Activated naive CD8-positive, alpha-beta T cell treated with anti-CD3 and anti-CD28 coated beads, Interleukin-2, amount 50 U/mL, for 24 hours (primary cell): ENCODE results near the gene SMPD3.
A peak's percentile ranks its signal among the peaks of the same experiment; 100 is the strongest.
"Not testable (repeated sequence)": the region's sequence is repeated elsewhere in the genome, so short reads cannot be mapped to it uniquely, and the experiment has no call there.

Experiments
- ATAC-seq: fragments of 150-1000 bp; cut with Tn5 transposase; one replicate; pipeline ENCODE4 v1.10.0; 2021
- DNase-seq: peaks from one replicate; pipeline ENCODE4 v3.0.0; 2021
- H3K27ac Mint-ChIP-seq: one replicate; pipeline ENCODE4 v1.8.0; 2021; ENCODE audit warnings: mild to moderate bottlenecking, mixed read lengths
- H3K27me3 Mint-ChIP-seq: one replicate; pipeline ENCODE4 v1.8.0; 2021; ENCODE audit warnings: mixed read lengths
- H3K36me3 Mint-ChIP-seq: one replicate; pipeline ENCODE4 v1.8.0; 2021; ENCODE audit warnings: low read depth, mixed read lengths
- H3K4me1 Mint-ChIP-seq: one replicate; pipeline ENCODE4 v1.8.0; 2021; ENCODE audit warnings: mixed read lengths
- H3K4me3 Mint-ChIP-seq: one replicate; pipeline ENCODE4 v1.8.0; 2021; ENCODE audit warnings: mild to moderate bottlenecking, moderate library complexity, mixed read lengths
- H3K9me3 Mint-ChIP-seq: one replicate; pipeline ENCODE4 v1.8.0; 2021; ENCODE audit warnings: mixed read lengths

SMPD3 gene

DNA sequence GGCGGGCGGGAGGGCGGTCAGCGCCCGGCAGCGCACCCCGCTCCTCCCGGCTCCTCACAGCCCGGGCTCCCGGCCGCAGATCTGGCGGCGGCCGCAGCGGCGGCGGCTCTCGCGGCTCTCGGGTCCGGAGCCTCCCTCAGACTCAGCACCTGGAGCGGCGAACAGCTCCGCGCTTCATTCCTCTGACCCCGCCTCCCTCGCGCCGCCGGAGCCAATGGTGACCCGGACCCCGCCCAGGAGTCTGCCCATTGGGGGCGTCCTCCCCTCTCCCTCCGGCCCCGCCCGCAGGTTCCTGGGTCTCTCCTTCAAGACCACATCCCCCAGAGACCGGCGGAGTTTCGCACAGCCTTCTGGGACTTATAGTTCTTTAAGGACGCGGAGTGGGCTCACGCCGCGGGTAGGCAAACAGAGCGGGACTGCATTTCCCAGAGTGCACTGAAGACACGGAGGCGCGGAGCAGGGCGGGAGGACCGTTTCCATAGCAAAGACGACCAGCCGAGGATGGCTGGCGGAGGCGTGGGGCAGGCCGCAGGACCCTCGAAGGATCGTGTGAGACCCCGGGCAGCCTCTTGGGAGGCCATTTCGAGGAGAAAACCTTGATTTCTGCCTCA, at the start of gene SMPD3:
Gene SMPD3 (minus strand): TSS at position 149 of the 611 bp plus-strand sequence. CDS start 76,327 bp downstream, outside the sequence.
- Mint-ChIP-seq H3K9me3 (no peaks in the 10 kb centered on the region), H3K4me1 (peaks cover 20% of the 10 kb centered on the region), H3K4me3 (peak within 1 kb of the TSS; percentile 76), H3K27me3 (peaks cover 33% of the 10 kb centered on the region), H3K36me3 (no peaks in the 10 kb centered on the region), H3K27ac (peak within 1 kb of the TSS; percentile 41)
- ATAC-seq (peak; percentile 98), DNase-seq (peak; percentile 97)

DNA sequence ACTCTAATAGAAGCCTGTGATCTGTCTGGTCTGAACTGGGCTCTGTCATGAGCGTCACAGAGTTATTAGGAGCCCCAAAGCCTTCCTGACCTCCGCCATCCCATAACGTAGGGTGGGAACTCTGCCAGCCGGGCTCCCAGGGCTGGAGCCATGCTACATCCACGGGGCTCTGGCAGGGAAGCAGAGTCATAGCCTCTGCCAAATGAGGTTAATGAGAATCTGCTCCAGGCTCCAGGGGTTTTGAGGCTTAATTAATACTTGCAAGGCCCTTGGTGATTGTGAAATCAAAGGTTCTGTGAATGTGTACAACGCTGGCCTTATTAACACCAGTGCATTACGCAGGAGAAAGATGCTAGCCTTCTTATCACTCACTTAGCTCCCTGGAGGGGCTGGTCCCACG, 48.4 kb upstream of the SMPD3 start:
- Mint-ChIP-seq H3K9me3 (no peaks in the 10 kb centered on the region), H3K36me3 (no peaks in the 10 kb centered on the region), H3K27me3 (no peaks in the 10 kb centered on the region), H3K4me1 (no peaks in the 10 kb centered on the region), H3K27ac (no peak overlapping the region), H3K4me3 (no peak overlapping the region)
- DNase-seq, result no peak
- no peak for ATAC-seq

DNA sequence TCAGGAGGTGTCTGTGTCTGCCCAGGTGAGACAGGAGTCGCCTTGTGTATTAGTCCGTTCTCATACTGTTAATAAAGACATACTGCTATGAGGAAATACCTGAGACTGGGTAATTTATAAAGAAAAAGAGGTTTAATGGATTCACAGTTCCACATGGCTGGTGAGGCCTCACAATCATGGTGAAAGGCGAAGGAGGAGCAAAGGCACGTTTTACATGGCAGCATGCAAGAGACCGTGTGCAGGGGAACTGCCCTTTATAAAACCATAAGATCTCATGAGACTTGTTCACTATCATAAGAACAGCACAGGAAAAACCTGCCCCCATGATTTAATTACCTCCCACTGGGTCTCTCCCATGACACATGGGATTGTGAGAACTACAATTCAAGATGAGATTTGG, 46.0 kb upstream of the SMPD3 start:
- not testable (repeated sequence) for DNase-seq, H3K27me3 Mint-ChIP-seq, H3K27ac Mint-ChIP-seq, H3K4me3 Mint-ChIP-seq, ATAC-seq, H3K9me3 Mint-ChIP-seq, H3K4me1 Mint-ChIP-seq, H3K36me3 Mint-ChIP-seq

DNA sequence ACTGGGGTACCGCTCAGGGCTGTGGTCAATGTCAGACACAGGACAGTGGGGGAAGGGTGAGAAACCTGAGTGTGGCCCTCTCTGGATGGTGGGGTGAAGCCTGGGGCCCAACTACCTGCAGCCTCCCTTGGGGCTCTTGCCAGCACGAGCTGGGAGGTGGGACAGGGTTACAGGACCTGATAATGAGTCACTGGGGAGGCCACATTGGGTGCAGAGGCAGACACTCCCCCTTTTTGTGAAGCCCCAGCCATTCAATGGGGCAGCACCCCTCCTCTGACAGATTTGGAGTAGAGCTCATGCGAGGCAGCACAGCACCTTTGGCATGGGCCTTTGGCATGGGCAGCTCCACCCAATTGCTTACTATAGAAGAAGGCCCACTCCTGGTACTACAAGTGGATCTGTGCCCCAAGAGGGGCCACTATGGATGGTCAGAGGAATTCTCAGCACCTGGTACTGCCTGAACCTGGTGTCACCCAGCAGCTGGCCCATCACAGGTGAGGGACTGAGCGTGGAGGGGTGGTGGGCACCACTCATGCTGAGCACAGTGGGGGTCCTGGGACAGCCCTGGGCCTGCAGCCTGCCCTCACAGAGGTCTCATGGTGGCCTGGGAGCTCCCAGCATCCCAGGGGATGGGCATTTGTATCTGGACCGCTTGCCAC, 45.2 kb upstream of the SMPD3 start:
- Mint-ChIP-seq H3K9me3 (no peaks in the 10 kb centered on the region), H3K36me3 (no peaks in the 10 kb centered on the region), H3K4me3 (no peak overlapping the region), H3K27me3 (no peaks in the 10 kb centered on the region), H3K4me1 (peaks cover 3% of the 10 kb centered on the region), H3K27ac (no peak overlapping the region)
- ATAC-seq (no peak), DNase-seq (no peak)

DNA sequence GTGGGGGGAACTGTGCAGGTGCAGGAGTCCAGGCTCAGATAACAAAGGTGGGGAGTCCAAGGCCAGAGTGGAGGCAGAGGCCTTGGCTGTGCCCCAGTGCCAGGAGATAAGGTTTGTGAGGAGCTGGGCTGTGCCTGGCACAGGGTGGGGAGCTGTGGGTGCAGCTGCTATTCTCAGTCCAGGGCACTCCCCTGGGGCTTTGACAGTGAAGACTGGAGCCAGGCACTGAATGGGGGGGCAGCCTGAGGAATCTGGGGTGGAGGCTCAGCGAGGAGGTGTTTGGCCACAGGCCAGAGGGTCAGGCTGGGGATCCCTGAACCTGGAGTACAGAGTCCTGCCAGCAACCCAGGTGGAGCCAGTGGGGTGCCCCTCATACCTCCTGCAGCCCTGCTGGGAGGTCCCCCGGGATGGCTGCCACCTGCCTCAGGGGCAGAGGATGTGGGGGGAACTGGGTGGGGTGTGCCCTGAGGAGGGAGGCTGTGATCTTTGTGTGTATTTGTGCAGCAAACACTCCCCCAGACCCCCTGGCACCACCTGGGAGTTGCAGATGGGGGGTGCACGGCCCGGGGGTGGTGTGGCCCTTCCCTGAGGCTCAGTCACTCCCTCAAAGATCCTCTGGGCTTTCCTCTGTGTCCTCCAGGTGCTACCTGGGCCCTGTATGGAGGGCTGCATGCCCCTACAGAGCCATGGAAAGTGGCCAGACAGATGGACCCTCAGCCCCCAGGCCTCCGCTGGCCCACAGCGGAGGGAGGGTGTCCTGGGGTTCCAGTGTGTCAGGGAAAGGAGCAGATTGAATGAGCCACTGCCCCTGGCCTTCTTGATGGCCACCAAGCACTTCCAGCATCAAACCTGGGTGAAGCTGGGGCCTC, 44.5 kb upstream of the SMPD3 start:
- no peak for DNase-seq
- no peak overlapping the region for H3K4me3 Mint-ChIP-seq

DNA sequence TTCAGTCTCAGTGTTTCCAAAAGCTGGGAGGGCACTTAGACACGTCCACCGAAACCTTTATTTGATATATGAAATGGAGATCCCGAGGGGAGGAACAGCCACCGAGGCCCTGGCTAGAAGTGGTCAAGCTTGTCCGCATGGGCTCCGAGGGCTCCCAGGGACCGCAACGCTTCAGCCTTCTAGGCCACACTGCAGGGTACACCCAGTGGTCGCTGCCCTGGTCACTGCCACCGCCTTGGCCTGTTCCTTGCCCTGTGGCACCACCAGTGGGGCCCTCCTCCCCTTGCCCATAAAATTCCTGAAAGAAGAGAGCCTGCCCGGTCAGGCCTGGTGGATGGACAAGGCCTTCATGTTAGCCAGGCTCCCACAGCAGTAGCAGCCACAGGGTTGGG, 43.8 kb upstream of the SMPD3 start:
- Mint-ChIP-seq H3K4me3 (no peak overlapping the region), H3K36me3 (no peaks in the 10 kb centered on the region), H3K27me3 (no peaks in the 10 kb centered on the region), H3K27ac (no peak overlapping the region), H3K9me3 (no peaks in the 10 kb centered on the region), H3K4me1 (peaks cover 3% of the 10 kb centered on the region)
- DNase-seq (no peak), ATAC-seq (no peak)

More for the DNA sequence above, 44.5 kb upstream of the SMPD3 start:
- Mint-ChIP-seq H3K9me3 (no peaks in the 10 kb centered on the region), H3K27ac (no peak overlapping the region), H3K36me3 (no peaks in the 10 kb centered on the region), H3K4me1 (peaks cover 3% of the 10 kb centered on the region), H3K27me3 (no peaks in the 10 kb centered on the region)
- no peak for ATAC-seq

DNA sequence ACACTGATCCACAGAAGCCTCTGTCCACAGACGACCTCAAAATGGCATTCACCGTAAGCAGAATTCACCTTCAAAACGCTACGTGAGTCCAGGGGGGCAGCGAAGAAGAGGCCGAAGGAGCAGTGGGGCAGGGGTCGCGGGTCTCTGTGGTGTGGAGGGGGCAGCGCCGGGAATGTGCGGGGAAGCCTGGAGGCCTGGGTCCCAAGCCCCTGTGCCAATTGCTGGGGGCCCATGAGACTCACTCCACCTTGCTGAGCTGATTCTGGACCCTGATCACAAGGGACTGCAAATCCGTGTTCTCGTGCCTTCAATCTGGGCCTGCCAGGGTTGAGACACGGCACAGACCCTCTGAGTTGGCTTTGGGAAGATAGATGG, 43.3 kb upstream of the SMPD3 start:
- Mint-ChIP-seq H3K27ac (no peak overlapping the region), H3K4me1 (peaks cover 3% of the 10 kb centered on the region), H3K36me3 (no peaks in the 10 kb centered on the region), H3K9me3 (no peaks in the 10 kb centered on the region), H3K27me3 (no peaks in the 10 kb centered on the region), H3K4me3 (no peak overlapping the region)
- no peak for ATAC-seq
- no peak for DNase-seq

DNA sequence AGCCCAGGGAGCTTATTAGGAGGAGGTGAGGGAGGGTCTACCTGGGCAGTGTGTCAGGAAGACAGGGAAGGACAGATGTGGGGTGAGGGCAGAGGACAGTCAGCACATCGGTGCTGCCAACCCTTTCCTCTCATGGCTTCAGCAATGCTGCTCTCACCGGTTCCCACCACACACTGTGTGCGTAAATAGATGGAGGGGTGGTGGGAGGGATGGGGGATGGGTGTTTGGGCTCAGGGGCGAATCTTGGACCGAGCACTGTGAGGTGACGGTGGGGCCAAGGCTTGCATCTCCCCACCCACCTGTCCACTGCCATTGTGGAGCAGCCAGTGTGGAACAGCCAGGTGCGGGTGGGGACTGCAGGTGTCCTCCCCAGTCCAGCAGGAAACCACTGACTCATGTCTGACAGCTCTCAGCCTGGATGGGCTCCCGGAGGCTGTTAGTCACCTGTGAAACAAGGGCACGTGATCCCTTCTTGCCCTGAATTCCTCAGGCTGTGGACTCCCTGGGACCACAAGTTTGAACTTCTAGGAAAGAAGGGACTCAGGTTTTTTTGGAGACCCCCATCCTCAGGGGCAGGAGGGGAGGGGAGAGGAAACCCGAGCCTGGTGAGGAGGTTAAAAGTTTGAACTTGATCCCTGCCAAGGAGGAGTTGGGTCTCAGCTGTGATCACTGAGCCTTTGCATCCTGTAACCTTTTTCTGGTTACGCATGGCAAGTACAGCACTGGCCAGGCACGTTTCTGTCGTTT, 42.7 kb upstream of the SMPD3 start:
- H3K27ac Mint-ChIP-seq, result peak overlapping the region; percentile 18
- ATAC-seq (no peak), DNase-seq (no peak)
- H3K4me3 Mint-ChIP-seq, result no peak overlapping the region
- peaks cover 3% of the 10 kb centered on the region for H3K4me1 Mint-ChIP-seq
- H3K36me3 Mint-ChIP-seq, result no peaks in the 10 kb centered on the region
- H3K9me3 Mint-ChIP-seq, result no peaks in the 10 kb centered on the region
- no peaks in the 10 kb centered on the region for H3K27me3 Mint-ChIP-seq

DNA sequence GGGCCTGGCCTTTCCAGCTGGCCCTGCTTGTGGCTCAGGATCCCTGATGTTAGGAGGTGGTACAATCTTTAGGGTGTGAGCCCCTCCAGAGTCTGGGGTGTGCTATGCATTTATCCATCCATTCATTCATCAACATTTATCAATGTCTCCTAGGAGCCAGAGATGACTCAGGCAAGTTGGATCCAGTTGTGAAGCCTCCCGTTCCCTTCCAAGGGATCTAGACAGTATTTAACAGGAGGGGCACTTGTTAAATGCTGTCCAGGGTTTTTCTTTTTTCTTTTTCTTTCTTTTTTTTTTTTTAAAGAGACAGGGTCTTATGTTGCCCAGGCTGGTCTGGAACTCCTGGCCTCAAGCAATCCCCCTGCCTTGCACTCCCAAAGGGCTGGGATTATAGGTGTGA, 42.0 kb upstream of the SMPD3 start:
- Mint-ChIP-seq H3K9me3 (no peaks in the 10 kb centered on the region), H3K36me3 (no peaks in the 10 kb centered on the region), H3K27ac (peak overlapping the region; percentile 18), H3K4me3 (no peak overlapping the region), H3K27me3 (no peaks in the 10 kb centered on the region), H3K4me1 (peaks cover 3% of the 10 kb centered on the region)
- no peak for ATAC-seq
- no peak for DNase-seq

DNA sequence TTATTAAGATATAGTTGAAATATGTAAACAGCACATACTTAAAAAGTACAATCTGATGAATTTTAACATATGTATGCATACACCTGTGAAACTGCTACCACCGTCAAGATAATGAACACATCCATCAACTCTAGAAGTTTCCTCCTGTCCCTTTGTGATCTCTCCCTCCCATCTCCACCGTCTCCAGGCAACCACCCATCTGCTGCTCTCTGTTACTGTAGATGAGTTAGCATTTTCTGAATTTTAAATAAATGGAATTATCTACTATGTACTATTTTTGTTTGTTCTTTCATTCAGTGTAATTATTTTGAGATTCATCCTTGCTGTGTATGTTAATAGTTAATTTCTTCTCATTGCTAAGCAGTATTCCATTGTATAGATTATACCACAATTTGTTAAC, 40.2 kb upstream of the SMPD3 start:
- no peak for ATAC-seq
- H3K27ac Mint-ChIP-seq, result no peak overlapping the region
- no peaks in the 10 kb centered on the region for H3K36me3 Mint-ChIP-seq
- no peak overlapping the region for H3K4me3 Mint-ChIP-seq
- H3K27me3 Mint-ChIP-seq, result no peaks in the 10 kb centered on the region
- peaks cover 3% of the 10 kb centered on the region for H3K4me1 Mint-ChIP-seq
- DNase-seq, result no peak
- H3K9me3 Mint-ChIP-seq, result no peaks in the 10 kb centered on the region

DNA sequence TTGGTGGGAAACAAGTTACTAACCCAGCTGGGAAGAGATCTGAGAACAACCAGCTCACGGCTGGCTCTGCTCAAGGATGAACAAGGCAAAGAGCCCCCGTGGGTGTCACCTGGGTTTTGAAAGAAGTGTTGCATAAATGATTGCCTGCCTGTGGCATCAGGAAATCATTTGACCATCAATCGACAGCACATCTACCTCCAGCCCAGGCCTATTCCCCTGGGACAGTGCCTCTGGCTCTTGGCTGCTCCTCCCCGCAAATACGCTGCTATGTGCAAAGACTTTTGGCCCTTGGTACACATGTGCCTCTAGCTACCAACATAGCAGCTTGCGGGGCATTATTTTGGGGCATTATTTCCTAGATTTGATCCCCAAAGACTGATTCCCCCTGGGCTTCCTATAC, 39.4 kb upstream of the SMPD3 start:
- no peak overlapping the region for H3K27ac Mint-ChIP-seq
- no peak overlapping the region for H3K4me3 Mint-ChIP-seq
- peaks cover 3% of the 10 kb centered on the region for H3K4me1 Mint-ChIP-seq
- H3K36me3 Mint-ChIP-seq, result no peaks in the 10 kb centered on the region
- ATAC-seq, result no peak
- no peaks in the 10 kb centered on the region for H3K27me3 Mint-ChIP-seq
- H3K9me3 Mint-ChIP-seq, result no peaks in the 10 kb centered on the region
- no peak for DNase-seq

DNA sequence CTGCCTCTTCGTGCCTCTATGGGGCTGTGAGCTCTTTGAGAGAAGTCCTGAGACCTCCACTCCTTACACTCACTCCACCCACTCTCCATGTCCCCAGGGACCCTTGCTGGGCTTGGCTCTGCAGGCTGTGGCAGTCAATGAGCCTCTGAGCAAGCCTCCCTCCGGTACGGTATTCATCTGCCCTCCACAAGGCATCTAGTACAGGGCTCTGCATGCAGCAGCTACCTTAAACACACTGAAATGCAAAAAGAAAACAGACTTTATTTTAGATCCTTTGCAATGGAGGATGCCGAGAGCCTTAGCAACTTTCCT, 38.9 kb upstream of the SMPD3 start:
- H3K36me3 Mint-ChIP-seq, result no peaks in the 10 kb centered on the region
- no peak overlapping the region for H3K27ac Mint-ChIP-seq
- DNase-seq, result no peak
- no peaks in the 10 kb centered on the region for H3K9me3 Mint-ChIP-seq
- H3K4me1 Mint-ChIP-seq, result peaks cover 3% of the 10 kb centered on the region
- H3K27me3 Mint-ChIP-seq, result no peaks in the 10 kb centered on the region
- H3K4me3 Mint-ChIP-seq, result no peak overlapping the region
- no peak for ATAC-seq

DNA sequence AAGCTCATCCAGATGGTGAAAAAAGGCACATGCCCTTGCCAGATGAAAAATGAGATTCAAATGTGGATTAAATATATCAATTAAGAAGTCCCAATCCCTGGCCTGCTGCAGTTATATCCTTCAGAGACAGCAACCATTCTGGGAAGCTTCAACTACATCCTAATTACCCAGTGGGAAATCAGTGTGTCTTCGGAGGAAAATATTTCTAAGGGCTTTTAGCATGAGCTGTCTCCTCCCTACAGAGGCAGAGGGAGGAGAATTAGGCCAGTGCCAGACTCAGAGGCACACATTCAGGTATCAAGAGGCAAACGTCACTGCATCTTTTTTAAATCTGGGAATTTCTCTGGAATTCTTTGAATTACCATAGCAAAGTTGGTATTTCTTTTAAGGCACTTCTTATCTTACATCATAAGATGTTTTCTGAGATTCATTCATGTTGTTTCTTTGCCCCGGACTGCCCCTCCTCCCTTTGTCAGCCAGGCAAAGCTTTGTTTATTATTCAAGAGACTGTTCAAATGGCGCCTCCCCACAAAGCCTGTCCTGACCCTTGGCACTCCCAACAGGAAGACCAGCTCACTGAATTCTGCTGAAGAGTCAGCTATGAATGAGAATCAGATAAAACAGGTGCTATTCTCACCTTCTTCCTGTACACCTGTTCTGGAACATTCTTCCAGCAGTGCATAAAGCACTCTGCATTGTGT, 38.3 kb upstream of the SMPD3 start:
- H3K27ac Mint-ChIP-seq, result no peak overlapping the region
- H3K4me3 Mint-ChIP-seq, result no peak overlapping the region
- ATAC-seq (no peak), DNase-seq (no peak)
- no peaks in the 10 kb centered on the region for H3K27me3 Mint-ChIP-seq
- no peaks in the 10 kb centered on the region for H3K9me3 Mint-ChIP-seq
- peaks cover 3% of the 10 kb centered on the region for H3K4me1 Mint-ChIP-seq
- no peaks in the 10 kb centered on the region for H3K36me3 Mint-ChIP-seq

DNA sequence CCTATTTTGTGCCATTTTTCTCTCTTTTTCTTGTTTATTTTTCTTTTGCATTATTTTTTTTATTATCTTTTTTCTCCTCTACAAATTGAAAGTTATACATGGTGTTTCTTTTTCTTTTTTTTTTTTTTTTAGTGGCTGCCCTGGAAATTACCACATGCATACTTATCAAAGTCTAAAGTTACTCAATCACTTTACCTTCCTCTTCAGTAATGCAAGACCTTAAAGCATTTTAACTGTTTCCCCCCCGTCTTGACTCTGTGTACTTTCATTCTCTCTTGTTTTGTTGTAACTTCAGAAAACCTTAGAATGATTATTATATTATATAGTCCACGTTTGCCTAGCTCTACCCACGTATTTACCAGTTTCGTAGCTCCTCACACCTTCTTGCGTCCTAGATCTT, 33.3 kb upstream of the SMPD3 start:
- H3K27me3 Mint-ChIP-seq, result no peaks in the 10 kb centered on the region
- no peak for DNase-seq
- ATAC-seq, result no peak
- no peaks in the 10 kb centered on the region for H3K9me3 Mint-ChIP-seq
- H3K4me3 Mint-ChIP-seq, result no peak overlapping the region
- H3K4me1 Mint-ChIP-seq, result peaks cover 2% of the 10 kb centered on the region
- no peak overlapping the region for H3K27ac Mint-ChIP-seq
- H3K36me3 Mint-ChIP-seq, result no peaks in the 10 kb centered on the region
